Stomach (tissue), 4 donors: Measurements from ENCODE around the gene TJAP1.
"Not testable (repeated sequence)": the region's sequence is repeated elsewhere in the genome, so short reads cannot be mapped to it uniquely, and the experiment has no call there.

Experiments used
- CTCF ChIP-seq, 7 experiments: fragments of 450-650 bp in 4 of 7; fragments of 200-600 bp in 3 of 7; sonication (generic) in 3 of 7; IDR thresholded peaks; one replicate each; pipeline ENCODE4 v1.5.1; 2016 to 2019; ENCODE audit warnings: antibody characterized with exemption in 7 of 7, control low read depth in 2 of 7, mild to moderate bottlenecking in 1 of 7
- EP300 ChIP-seq: sonication (generic); formaldehyde crosslinking; IDR thresholded peaks from one replicate; pipeline ENCODE4 v1.6.1; 2017; ENCODE audit warnings: antibody characterized with exemption
- POLR2A ChIP-seq, 4 donors: fragments of 450-650 bp; IDR thresholded peaks; one replicate each; pipeline ENCODE4 v1.6.1; 2016; ENCODE audit warnings: antibody characterized with exemption in 4 of 4, control low read depth in 2 of 4, mild to moderate bottlenecking in 1 of 4, moderate library complexity in 1 of 4

GRCh38 chr6:43467265-43467664, 10.1 kb upstream of the TJAP1 start:
- not testable (repeated sequence) for TF ChIP-seq CTCF (IDR thresholded peaks at IDR 0.05); POLR2A (IDR thresholded peaks at IDR 0.05); EP300
